Lung (tissue), 12 donors: Measurements from ENCODE around the gene DHRSX. TPM values are rescaled to one million over a fixed set of nuclear protein-coding genes. Genes with fewer than 3 reads are reported as not detected.

Source experiments
- ATAC-seq: fragments of 200-7000 bp; cut with Tn5 transposase; one replicate; pipeline ENCODE4 v1.9.1; 2020; ENCODE audit warnings: moderate number of reproducible peaks; ENCODE audit not compliant: insufficient read depth, low FRiP score
- DNase-seq, 3 donors: peaks; one replicate each; pipeline ENCODE4 v3.0.0-alpha.2; 2013 to 2017
- H3K27ac ChIP-seq, 2 donors: one replicate each; pipeline ENCODE4 v1.5.1; 2013; ENCODE audit warnings: mild to moderate bottlenecking in 2 of 2, moderate library complexity in 2 of 2, control low read depth in 1 of 2, inconsistent platforms in 1 of 2, low read depth in 1 of 2, low read length in 1 of 2
- H3K27me3 ChIP-seq, 3 donors: one replicate each; pipeline ENCODE4 v1.5.1; 2013; ENCODE audit warnings: low read length in 2 of 3; ENCODE audit not compliant: control insufficient read depth in 3 of 3, insufficient read depth in 3 of 3
- H3K36me3 ChIP-seq, 4 donors: one replicate each; pipeline ENCODE4 v1.5.1; 2013; ENCODE audit warnings: low read length in 4 of 4, mild to moderate bottlenecking in 1 of 4, moderate library complexity in 1 of 4; ENCODE audit not compliant: control insufficient read depth in 4 of 4, insufficient read depth in 4 of 4
- H3K4me1 ChIP-seq, 5 donors: one replicate each; pipeline ENCODE4 v1.5.1; 2013; ENCODE audit warnings: low read length in 5 of 5, mild to moderate bottlenecking in 2 of 5, moderate library complexity in 1 of 5; ENCODE audit not compliant: control insufficient read depth in 5 of 5, insufficient read depth in 5 of 5
- H3K4me3 ChIP-seq: one replicate; pipeline ENCODE4 v1.5.1; 2013; ENCODE audit warnings: mild to moderate bottlenecking, control low read depth, moderate library complexity
- H3K9ac ChIP-seq, 2 donors: one replicate each; pipeline ENCODE4 v1.5.1; 2013; ENCODE audit warnings: low read length in 2 of 2, control low read depth in 1 of 2; ENCODE audit not compliant: insufficient read depth in 1 of 2
- H3K9me3 ChIP-seq, 4 donors: one replicate each; pipeline ENCODE4 v1.5.1; 2013; ENCODE audit warnings: low read length in 3 of 4, mild to moderate bottlenecking in 1 of 4, moderate library complexity in 1 of 4; ENCODE audit not compliant: control insufficient read depth in 4 of 4, insufficient read depth in 3 of 4
- CTCF ChIP-seq: IDR thresholded peaks from 2 replicates; pipeline ENCODE4 v1.5.1; 2012; ENCODE audit warnings: mild to moderate bottlenecking; ENCODE audit errors: control extremely low read depth, extremely low read depth
- WGBS, 2 donors: extraction: QIAGEN DNeasy Blood & Tissue Kit; methylation state at CpG; one replicate each; pipeline ENCODE4 v1.1.7; 2013; 5-methylcytosine and 5-hydroxymethylcytosine counted together
- polyA plus RNA-seq, 2 donors: library from polyadenylated mRNA; stranded (reverse); fragments of 200-250 nt; gene quantifications; one replicate each; pipeline ENCODE4 v1.2.1, GENCODE V29; 2013
- total RNA-seq, 2 donors: library from RNA; depleted of rRNA in 1 of 2; stranded (reverse); fragments of >200 nt in 1 of 2; gene quantifications; one replicate each; pipeline ENCODE4 v1.2.1, GENCODE V29; 2014 to 2021
- donor health status: control.
- donor health status: control.
- donor health status: Bipolar disorder and iron deficiency.
- donor health status: healthy.
- donor health status: DM: yes; HTN: yes; CAD: no.

DHRSX gene
- total and polyA plus RNA-seq, 4 donors: 7.0 to 26.3 (median 18.9) TPM

- no peak for ATAC-seq
- H3K27me3 ChIP-seq: no peaks in the 10 kb centered on the region
- no peak overlapping the region for H3K9ac ChIP-seq
- no peaks in the 10 kb centered on the region for H3K36me3 ChIP-seq
- H3K27ac ChIP-seq: no peak overlapping the region
- no peak overlapping the region for H3K4me3 ChIP-seq
- WGBS, 2 donors: 92 to 96% methylated on average over 2 of the region's 2 CpGs
- no peak for DNase-seq
- no peaks in the 10 kb centered on the region for H3K9me3 ChIP-seq
- no peaks in the 10 kb centered on the region for H3K4me1 ChIP-seq
- TF ChIP-seq CTCF: no peak
Measured at GRCh38 chrX:2414384-2414783, 86.4 kb downstream of the DHRSX start.

GRCh38 chrX:2413969-2414368 lies 86.8 kb downstream of the DHRSX start:
- ATAC-seq: no peak
- TF ChIP-seq CTCF: no peak
- H3K27ac ChIP-seq: no peak overlapping the region
- H3K36me3 ChIP-seq: no peaks in the 10 kb centered on the region
- no peaks in the 10 kb centered on the region for H3K9me3 ChIP-seq
- WGBS, 2 donors: 96 to 100% methylated on average over 2 of the region's 2 CpGs
- no peak overlapping the region for H3K9ac ChIP-seq
- no peaks in the 10 kb centered on the region for H3K27me3 ChIP-seq
- no peaks in the 10 kb centered on the region for H3K4me1 ChIP-seq
- no peak overlapping the region for H3K4me3 ChIP-seq
- no peak for DNase-seq

- Histone ChIP-seq H3K4me3 (no peak overlapping the region), H3K27ac (no peak overlapping the region), H3K4me1 (no peaks in the 10 kb centered on the region), H3K9me3 (peaks cover 0 to 6% (median 3%) of the 10 kb centered on the region in 4 donors), H3K36me3 (peaks cover 5 to 8% (median 7%) of the 10 kb centered on the region in 4 donors), H3K27me3 (no peaks in the 10 kb centered on the region), H3K9ac (no peak overlapping the region)
- TF ChIP-seq CTCF: no peak
- DNase-seq (no peak), ATAC-seq (no peak)
- WGBS, 2 donors: 94 to 97% methylated on average over 9 of the region's 9 CpGs
Measured at GRCh38 chrX:2412131-2412530, 88.6 kb downstream of the DHRSX start.
